NCI-H1092 treated with DMSO at 0.1 percent for 48 hours (cell line): ENCODE measurements around the gene PDE1C.
A peak's percentile ranks its signal among the peaks of the same experiment; 100 is the strongest.
"Not testable (repeated sequence)": the region's sequence is repeated elsewhere in the genome, so short reads cannot be mapped to it uniquely, and the experiment has no call there.

Source experiments
- DNase-seq: peaks from one replicate; lab custom pipeline; 2025; lab: John Stamatoyannopoulos, UW

PDE1C gene

DNA sequence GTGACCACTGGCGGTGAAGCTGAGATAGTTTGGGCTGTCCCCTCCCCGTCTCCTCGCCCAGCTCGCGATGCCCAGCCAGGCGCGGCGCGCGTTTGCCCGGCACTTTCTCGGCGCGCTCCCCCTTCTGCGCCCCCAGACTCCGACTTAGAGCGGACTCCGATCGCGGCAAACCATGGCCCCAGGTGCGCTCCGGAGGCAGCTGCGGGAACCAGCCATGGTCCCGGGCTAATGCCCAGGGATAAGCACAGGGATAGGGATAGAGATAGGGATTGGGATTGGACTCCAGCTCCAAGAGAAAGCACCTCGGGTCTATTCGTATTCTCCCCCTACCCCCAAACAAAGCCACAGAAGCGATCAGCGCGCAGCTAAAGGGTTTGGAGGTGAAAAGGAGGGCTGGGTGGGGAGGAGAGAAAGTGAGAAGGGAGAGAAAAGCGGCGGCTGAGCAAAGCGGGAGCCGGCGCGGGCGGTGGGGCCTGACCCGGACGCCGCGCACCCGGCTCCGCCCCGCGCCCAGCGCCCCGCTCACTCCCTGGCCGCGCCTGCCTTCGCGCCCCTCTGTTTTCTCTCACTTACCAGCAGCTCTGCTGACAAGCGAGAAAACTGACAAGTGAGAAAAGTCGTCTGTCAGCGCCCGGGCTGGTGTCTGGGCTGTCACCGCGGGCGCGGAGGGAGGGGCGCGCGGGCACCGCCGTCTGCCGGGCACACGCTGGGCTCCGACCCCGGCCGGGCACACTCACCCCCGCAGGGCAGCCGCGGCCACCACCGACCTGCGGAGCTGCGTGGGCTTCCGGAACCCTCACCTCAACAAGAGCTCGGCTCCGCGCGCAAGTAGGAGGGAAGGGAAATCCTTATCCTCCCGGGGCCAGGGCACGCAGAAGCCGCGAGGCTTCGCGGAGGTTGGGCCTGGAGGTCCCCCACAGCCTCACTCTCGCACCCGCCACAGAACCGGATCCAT, at the start of gene PDE1C:
TSS of gene PDE1C (minus strand) at position 2 of the 955 bp plus-strand sequence.
- DNase-seq, result peak; percentile 61

DNA sequence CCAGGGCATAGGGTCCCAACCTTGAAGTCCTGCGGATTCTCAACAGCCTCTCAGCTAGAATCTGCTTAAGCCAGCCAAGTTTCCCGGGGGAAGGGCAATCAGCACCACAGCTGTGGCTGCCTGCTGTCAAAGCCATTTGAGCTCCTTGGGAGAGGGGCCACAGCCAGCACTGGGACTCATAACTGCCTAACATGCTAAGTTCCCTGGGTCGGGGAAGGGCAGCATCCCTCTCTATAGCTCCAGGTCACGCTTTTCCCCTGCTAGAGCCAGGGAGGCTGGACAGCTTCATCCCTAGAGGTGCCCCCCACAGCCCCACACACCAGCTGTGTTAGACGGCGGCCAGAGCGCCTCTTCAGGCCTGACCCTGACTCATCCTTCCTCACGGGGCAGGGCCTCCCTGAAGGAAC, 49.6 kb upstream of the PDE1C start:
- DNase-seq, result no peak

DNA sequence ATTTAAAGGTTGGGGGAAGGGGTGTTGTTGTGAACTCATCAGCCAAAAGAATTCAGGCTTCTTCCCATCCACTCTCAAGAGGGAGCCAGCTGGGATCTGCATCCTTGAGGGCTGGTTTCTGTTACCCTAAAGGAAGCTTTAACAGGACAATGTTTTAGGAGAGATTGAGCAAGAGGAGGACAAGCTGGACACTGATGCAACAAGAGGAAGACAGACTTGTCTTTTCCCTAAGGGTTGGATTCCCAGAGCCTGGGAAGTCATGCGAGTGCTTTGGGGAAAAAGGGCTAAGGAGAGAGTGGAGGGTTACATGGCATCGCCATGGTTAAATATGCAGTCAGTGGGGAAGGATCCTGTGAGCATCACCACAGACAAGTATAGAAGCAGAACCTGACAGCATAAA, 47.6 kb upstream of the PDE1C start:
- DNase-seq, result no peak

DNA sequence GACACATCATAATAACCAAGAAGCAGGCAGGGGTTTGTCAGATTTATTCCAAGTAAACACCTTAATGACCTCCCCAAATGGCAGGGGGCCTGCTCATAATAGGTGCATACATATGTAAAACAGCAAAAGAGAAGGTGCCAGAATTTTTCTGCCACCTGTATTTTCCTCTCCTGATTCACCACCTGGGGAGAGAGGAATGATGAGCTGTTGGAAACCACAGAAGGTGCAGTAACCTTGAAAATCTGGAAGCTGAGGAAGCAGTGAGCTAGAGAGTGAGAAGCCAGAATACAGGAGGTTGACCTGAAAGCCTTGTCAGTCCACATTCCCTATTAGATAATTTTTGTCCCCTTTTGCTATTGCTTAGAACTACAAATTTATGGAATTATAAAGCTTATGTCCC, 46.2 kb upstream of the PDE1C start:
- no peak for DNase-seq

DNA sequence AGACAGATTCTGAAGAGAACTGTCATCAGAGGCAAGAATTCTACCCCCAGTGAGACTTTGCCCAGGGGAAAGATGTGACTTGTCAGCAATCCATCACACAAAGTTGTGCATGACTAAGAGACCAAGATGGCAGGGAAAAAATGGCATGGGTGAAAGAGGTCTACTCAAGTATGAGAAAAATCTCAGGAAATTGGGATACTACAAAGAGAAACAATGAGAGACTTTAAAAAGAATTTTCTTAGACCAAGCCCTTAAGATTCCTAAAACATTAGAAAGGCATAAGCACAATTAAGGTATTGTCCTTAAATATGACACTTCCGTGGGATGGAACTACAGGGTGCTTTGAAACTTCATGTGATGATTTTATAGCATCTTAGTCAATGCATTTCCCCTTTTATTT, 45.6 kb upstream of the PDE1C start:
- DNase-seq, result no peak

DNA sequence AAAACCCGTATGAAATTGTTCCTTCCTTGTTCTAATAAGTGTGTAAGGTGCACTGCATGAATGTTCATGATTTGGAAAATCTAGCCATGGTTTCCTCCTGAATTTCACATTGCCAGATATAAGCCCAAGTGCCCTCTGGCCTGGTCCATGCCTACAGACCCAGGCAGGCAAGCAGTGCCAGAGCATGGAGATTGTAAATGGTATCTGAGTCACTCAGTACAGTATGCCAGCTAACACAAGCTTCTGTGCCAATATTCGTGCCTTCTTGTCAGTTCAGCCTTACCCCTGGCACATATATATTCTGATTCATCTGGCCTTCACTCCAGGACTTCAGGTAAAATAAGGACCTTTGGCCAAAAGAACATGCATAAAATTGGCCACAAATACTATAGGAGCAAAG, 38.4 kb upstream of the PDE1C start:
- DNase-seq, result no peak

DNA sequence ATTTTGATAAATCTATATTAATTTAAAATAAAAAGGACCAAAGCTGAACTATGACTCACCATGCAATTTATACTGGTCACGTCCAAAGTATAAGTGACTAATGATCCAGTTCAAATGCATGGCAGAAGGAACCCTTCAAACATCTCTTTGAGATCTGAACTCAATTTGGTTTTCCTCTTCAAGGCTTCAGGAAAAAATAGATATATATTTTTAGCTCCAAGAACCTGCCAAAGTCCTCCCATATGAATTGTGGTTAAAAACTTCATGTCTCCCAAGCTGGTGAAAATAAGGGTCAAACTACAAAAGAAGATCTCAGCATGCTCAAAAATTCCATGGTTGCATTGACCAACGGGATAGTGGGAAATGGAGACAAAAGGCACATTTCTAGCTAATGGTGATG, 34.6 kb upstream of the PDE1C start:
- no peak for DNase-seq

DNA sequence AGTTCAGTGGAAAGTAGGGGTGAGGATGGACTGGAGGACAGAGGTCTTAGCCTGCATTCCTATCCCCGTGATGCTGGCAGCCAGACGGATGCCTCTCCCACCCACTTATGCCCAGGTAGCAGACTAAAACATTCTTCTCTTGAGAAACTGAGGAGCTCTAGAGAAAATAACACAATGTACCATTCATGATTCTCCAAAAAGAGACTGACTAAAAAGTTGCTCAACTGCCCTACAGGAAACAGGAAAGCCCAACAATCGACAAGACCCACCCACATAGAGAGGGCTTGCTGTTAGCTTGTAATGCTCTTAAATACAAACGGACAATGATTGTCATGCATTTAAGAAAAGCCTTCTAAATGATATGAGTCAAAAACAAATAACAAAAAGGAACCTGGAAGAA, 33.2 kb upstream of the PDE1C start:
- no peak for DNase-seq

DNA sequence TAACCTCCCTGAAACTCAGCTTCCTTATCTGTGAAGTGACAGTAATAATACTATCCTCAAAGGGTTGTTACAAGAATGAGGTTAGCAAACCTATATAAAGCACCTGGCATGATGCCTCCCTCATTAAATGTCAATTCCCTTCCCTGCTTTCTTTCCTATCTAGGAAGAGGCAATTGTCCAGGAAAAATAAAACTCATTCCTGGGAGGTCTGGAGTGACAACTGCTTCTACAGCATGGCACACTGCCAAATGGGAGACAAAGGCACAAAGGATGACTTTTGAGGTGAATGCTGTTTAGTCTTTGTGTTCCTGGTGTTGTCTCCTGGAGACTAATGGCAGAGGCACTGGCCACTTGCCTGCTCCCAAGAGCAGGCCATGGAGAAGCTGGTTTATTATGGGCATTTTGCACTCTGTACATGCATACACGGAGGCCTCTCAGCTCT, 32.2 kb upstream of the PDE1C start:
- peak; percentile 93 for DNase-seq

DNA sequence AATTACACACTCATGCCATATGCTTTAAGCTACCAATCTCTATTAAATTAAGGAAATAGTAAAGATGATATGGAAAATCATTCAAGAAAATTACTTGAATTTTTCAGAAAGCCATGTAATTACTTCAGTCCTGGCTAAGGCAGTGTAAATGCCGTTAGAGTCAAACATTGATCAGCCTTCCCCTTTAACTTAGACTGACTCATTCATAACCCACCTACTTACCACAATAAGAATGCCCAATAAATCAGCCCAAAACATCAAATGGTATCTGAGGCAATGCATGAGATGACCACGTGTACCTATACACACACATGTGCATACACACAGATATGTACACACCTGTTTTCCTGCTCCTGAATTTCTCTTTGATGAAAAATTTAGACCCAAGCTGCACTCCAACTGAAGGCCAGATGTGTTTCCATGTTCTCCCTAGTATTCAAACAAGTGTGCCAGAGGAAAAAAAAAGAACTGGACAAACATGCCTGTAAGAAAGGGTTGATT, 30.2 kb upstream of the PDE1C start:
- no peak for DNase-seq

DNA sequence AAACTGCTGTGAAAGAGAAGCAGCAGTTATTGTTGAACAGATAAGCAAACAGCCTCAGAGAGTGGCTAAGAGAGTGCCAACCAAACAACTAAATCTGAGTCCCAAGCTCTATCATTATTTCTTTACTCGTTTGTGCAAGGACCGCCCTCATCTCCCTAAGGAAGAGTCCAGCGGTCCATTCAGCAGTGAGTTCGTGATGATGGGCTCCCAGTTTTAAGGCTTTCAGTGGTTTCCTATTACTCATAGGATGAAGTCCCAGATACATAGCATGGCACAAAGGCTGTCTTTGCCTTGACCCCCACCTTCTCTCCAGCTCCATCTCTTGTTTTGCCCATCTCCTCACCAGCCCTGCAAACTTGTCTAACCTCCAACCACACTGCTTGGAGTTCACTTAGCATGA, 24.3 kb upstream of the PDE1C start:
- no peak for DNase-seq

DNA sequence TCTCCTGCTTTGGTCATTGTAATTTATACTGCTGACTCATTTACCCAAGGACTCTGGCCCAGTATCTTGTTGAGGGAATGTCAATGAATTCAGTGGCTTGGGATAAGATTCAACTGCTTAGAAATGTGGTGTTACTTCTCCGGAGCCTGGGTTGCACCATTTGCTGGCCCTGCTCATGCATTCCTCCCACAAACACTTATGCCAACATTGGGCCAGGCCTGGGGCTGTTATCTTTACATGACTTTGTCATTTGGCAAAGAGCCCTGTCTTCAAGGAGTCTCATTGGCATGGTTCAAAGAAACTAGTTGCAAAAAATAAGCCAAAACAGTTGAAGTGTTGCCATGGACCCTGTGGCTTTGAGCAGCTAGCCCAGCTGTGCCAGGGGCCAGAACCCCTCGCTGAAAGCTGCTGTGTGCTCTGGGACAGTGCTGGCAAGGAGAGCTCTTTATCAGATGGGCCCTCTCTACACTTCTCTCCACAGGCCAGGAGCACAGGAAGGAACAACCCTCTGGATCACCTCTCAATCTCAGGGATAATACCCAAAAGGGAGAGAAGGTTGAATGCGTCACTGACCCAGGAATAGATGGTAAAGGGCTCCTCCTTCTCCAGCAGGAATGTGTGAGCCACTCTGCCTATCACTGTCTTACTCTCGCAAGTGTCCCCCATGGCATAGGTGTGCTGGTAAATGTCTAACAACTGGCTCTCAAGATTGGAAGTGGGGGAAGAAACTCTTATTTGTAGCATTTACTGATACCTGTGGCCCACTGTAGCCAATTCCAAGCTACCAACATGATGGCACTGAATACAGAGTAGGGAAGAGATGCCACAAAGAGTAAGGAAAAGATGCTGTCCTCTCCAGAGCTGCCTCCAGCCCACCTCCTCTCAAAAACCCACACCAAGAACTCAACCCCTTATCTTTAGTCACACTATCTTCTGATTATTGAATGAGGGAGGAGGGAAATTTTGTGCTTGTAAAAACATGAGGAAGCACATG, 23.5 kb upstream of the PDE1C start:
- DNase-seq, result no peak

DNA sequence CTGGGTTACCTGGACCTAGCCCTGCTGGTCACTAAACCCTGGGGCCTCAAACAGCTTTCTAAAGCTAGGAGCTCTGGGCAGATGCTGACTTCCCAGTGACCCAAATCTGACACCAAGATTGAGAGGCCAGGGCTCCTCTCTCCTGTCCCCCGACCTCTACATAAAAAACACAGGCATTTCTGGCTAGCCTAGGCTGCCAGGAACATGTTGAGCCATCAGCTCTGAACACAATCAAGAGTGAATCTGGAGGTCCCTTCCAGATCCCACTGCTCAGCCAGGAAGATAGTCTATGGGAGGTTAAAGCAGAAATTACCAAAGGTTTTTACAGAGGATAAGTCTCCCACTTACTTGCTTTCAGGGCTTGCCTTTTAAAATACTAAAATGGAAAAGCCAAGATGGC, 22.1 kb upstream of the PDE1C start:
- no peak for DNase-seq

DNA sequence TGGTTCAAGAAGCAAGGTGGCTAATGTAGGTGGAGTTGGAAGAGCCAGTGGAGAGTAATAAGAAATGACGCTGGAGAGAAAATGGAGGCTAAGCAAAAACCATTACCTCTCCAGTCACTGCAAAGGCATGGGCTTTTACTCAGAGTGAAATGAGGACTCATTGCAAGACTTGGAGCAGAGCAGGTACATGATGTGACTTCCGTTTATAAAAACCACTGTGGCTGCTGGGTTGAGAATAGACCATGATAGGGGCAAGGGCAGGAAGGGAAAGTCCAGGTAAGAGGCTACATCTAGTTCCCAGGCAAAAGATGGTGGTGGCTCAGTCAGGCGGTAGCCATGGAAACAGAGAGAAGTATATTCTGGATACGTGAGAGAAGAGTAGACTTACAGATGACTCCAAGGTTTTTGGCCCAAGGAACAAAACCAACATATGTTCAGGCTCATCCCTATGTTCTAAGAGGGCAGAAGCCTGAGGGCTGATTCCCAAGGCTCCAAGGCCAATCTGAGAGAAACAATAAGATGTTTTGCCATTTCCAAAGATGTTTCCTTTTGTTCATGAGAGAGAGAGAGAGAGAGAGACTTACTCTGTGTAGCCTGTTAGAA, 21.5 kb upstream of the PDE1C start:
- no peak for DNase-seq

DNA sequence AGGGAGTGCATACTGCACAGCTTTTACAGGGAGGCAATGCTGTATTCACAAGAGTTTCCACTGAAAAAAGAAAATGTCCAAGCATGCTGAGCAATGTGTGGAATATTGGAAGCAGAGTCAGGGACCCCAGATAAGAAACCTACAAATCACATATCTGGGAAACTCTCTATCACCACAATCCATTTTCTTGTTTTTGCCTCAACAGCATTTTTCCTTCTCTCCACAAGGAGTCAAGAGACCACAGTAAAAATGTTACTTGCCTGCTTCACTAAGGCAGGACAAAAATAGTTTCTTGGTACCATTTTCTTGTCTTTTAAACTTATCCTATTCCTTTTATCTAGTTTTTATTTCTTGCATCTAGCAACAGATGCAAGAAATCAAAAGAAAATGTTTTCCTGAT, 19.5 kb upstream of the PDE1C start:
- no peak for DNase-seq

DNA sequence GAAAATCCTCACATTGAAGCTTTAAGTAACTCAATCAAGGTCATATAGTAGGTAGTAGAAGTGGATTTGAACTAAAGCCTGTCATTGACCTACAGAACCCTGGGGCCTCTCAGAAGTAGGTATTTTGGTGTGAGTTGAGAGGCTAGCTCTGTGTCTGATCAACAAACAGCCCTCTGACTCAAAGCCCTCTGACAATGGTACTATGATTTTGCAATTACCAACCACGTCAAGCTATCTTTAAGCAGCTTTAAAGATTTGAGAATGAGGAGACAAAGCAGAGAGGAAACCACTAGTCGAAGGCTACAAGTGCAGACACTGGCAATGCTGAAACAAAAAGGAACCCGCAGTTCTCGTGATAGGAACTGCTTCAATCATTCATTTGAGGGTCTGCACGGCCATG, 19.0 kb upstream of the PDE1C start:
- no peak for DNase-seq

DNA sequence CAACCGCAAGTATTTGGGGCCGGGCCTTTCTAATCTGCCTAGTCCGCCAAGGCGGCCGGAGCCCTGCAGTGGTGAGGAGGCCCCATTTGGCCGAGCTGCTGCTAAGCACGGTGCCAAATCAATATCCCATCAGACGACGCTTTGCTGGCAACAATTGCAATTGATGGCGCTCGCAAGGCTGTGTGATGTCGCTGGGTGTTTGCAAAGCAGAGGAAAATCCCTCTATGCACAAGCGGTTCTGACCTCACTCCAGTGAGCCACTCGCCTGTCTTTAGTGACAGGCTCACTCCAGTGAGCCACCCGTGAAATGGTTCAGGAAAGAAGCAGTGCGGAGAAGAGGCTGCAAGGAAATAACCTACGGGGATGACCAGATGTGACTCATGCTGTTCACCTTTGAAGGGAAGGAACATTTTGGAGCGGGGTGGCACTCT, 18.3 kb upstream of the PDE1C start:
- peak; percentile 92 for DNase-seq

DNA sequence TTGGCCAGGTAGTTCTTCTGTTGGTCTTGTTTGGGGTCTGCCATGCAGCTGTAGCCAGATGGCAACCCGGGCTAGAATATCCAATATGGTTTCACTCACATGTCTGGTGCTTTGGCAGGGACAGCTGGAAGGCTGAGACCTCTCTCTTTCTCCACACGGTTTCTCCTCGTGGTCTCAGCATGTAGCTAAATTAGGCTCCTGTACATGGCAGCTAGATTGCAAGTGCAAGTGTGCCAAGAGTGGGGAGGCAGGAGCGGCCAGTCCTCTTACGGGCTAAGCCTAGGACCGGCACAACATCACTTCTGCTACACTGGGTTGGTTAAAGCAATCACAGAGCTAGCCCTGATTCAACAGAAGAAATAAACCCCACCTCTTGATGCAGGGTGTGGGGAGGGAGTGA, 9.3 kb upstream of the PDE1C start:
- no peak for DNase-seq

DNA sequence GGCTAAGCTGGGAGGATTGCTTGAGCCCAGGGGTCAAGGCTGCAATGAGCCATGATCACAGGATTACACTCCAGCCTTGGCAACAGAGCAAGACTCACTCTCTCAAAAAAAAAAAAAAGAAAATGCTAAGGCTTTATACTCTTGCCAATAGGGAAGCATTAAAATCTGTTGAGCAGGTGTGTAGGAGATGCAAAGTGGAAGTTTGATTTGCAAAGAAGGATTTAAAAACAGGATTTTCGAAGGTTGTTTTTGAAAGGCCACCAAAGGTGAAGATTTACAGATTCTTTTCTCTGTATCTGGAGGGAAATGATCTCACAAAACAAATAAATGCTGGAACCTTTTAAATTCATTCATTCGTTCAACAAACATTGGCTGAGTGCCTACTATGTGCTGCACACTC, 8.6 kb upstream of the PDE1C start:
- no peak for DNase-seq

DNA sequence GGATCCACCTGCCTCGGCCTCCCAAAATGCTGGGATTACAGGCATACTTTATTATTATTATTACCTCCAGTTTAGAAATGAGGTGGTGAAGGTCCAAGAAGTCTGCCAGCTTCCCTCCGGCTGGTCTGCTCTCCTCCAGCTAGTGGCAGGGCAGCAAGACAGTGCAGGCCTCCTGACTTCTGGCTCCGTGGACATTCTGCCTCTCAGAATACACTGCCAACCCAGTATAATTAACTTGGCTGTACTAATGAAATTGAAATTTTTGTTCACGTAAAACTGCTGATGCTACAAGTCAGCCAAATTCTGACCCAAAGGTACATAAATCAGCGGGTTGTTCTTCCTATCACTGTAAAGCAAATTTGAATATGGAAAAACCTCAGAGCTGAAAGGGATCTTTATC, 7.6 kb upstream of the PDE1C start:
- DNase-seq, result no peak

DNA sequence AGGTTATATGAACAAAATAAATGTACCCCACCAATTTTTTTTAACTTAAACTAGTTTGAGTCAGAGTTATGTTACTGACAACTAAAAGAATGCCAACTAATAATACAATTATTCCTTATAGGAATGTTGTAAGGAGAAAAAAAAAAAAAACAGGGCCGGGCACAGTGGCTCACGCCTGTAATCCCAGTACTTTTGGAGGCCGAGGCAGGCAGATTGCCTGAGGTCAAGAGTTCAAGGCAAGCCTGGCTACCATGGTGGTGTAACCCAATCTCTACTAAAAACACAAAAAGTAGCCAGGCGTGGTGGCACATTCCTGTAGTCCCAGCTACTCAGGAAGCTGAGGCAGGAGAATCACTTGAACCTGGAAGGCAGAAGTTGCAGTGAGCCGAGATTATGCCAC, 6.6 kb upstream of the PDE1C start:
- DNase-seq, result not testable (repeated sequence)

DNA sequence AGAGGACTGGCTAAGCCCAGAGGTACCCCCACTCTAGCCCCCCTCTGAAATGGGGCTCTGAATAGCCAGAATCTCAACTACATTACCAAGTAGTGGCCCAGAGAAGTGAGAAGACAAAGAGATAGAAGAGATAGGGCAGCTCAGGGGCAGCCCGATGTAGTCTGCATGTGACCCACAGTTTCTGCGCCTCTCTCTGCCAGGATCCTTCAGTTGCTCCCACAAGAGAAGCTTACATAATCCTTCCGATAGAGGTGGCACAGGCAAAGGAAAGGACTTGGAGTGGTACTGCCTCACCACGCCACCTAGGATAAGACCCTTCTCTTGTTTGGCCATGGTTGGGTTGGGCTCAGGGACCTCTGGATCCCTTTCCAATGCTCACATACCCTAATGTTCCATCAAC, 5.4 kb upstream of the PDE1C start:
- DNase-seq, result no peak
